Measurements from ENCODE around the gene CELA2B.
"Not testable (repeated sequence)": the region's sequence is repeated elsewhere in the genome, so short reads cannot be mapped to it uniquely, and the experiment has no call there.

The CELA2B gene

GRCh38 chr1:15469821-15470448 is 6.0 kb upstream of the CELA2B start:
- peak; percentile 69 for DNase-seq

GRCh38 chr1:15471067-15471466 is 4.8 kb upstream of the CELA2B start:
- DNase-seq = not testable (repeated sequence)

- not testable (repeated sequence) for DNase-seq
These were observed 4.2 kb upstream of the CELA2B start for GRCh38 chr1:15471723-15472122.

- DNase-seq = no peak
These were observed 3.3 kb upstream of the CELA2B start for GRCh38 chr1:15472587-15472986.

- DNase-seq = no peak
These were observed 1.0 kb downstream of the CELA2B start for GRCh38 chr1:15476927-15477326.

GRCh38 chr1:15477646-15478212 is 1.8 kb downstream of the CELA2B start:
- no peak for DNase-seq

- DNase-seq = no peak
These were observed 3.9 kb downstream of the CELA2B start for GRCh38 chr1:15479654-15480347.

GRCh38 chr1:15482455-15482854 is 6.6 kb downstream of the CELA2B start:
- DNase-seq = not testable (repeated sequence)

- DNase-seq = not testable (repeated sequence)
These were observed 7.2 kb downstream of the CELA2B start for GRCh38 chr1:15482983-15483543.

GRCh38 chr1:15483971-15484370 is 8.1 kb downstream of the CELA2B start:
- no peak for DNase-seq

- DNase-seq = not testable (repeated sequence)
These were observed 8.5 kb downstream of the CELA2B start for GRCh38 chr1:15484443-15484842.

- DNase-seq = no peak
These were observed 9.7 kb downstream of the CELA2B start for GRCh38 chr1:15485636-15486035.

- not testable (repeated sequence) for DNase-seq
These were observed 11.1 kb downstream of the CELA2B start for GRCh38 chr1:15486844-15487610.

GRCh38 chr1:15488371-15488770 is 12.5 kb downstream of the CELA2B start:
- no peak for DNase-seq

- DNase-seq = peak; percentile 79
These were observed 13.3 kb downstream of the CELA2B start for GRCh38 chr1:15489052-15489736.

- not testable (repeated sequence) for DNase-seq
These were observed 15.1 kb downstream of the CELA2B start for GRCh38 chr1:15491010-15491409.

- no peak for DNase-seq
These were observed 16.7 kb downstream of the CELA2B start for GRCh38 chr1:15492596-15492995.

- no peak for DNase-seq
These were observed 18.0 kb downstream of the CELA2B start for GRCh38 chr1:15493869-15494390.

- DNase-seq = no peak
These were observed 24.6 kb downstream of the CELA2B start for GRCh38 chr1:15500184-15501178.

GRCh38 chr1:15501208-15502032 is 25.5 kb downstream of the CELA2B start:
- DNase-seq = no peak
